Neutrophil (primary cell): ENCODE results near the gene ZNF432.
"Not testable (repeated sequence)": the region's sequence is repeated elsewhere in the genome, so short reads cannot be mapped to it uniquely, and the experiment has no call there.

Experiments used
- H3K27ac ChIP-seq: fragments of 200-600 bp; sonication (generic); 2 replicates; pipeline ENCODE4 v1.5.1; 2016; ENCODE audit warnings: mild to moderate bottlenecking, moderate library complexity
- H3K27me3 ChIP-seq: fragments of 200-600 bp; sonication (generic); 2 replicates; pipeline ENCODE4 v1.6.0; 2016; ENCODE audit warnings: mild to moderate bottlenecking
- H3K36me3 ChIP-seq: fragments of 200-600 bp; sonication (generic); 2 replicates; pipeline ENCODE4 v1.5.1; 2017
- H3K4me1 ChIP-seq, 2 experiments: fragments of 200-600 bp in 1 of 2; sonication (generic) in 1 of 2; 1 replicate in 1 of 2; 2 replicates in 1 of 2; pipeline versions ENCODE4 v1.5.1 to v1.6.1; 2013 to 2016; ENCODE audit warnings: low read depth in 1 of 2, low read length in 1 of 2, mild to moderate bottlenecking in 1 of 2, moderate library complexity in 1 of 2; ENCODE audit not compliant: control insufficient read depth in 1 of 2, insufficient read depth in 1 of 2
- H3K4me3 ChIP-seq, 2 experiments: fragments of 200-600 bp in 1 of 2; sonication (generic) in 1 of 2; 1 replicate in 1 of 2; 2 replicates in 1 of 2; pipeline ENCODE4 v1.5.1; 2013 to 2016; ENCODE audit warnings: low read depth in 1 of 2, low read length in 1 of 2, mild to moderate bottlenecking in 1 of 2, moderate library complexity in 1 of 2
- H3K9me3 ChIP-seq: fragments of 200-600 bp; sonication (generic); 2 replicates; pipeline ENCODE4 v1.5.1; 2016
- TF ChIP-seq, protein P1 (sequence below): fragments of 200-600 bp; sonication (generic); IDR thresholded peaks from 2 replicates; pipeline ENCODE4 v1.5.1; 2016; ENCODE audit warnings: antibody characterized with exemption

The ZNF432 gene

GRCh38 chr19:52034051-52034728, 14.4 kb downstream of the ZNF432 start:
- TF ChIP-seq, protein P1, sequence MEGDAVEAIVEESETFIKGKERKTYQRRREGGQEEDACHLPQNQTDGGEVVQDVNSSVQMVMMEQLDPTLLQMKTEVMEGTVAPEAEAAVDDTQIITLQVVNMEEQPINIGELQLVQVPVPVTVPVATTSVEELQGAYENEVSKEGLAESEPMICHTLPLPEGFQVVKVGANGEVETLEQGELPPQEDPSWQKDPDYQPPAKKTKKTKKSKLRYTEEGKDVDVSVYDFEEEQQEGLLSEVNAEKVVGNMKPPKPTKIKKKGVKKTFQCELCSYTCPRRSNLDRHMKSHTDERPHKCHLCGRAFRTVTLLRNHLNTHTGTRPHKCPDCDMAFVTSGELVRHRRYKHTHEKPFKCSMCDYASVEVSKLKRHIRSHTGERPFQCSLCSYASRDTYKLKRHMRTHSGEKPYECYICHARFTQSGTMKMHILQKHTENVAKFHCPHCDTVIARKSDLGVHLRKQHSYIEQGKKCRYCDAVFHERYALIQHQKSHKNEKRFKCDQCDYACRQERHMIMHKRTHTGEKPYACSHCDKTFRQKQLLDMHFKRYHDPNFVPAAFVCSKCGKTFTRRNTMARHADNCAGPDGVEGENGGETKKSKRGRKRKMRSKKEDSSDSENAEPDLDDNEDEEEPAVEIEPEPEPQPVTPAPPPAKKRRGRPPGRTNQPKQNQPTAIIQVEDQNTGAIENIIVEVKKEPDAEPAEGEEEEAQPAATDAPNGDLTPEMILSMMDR, result no peak
- no peak overlapping the region for H3K27ac ChIP-seq
- peaks cover 29% of the 10 kb centered on the region for H3K36me3 ChIP-seq
- no peaks in the 10 kb centered on the region for H3K27me3 ChIP-seq
- H3K4me1 ChIP-seq, result peaks cover 0 to 2% of the 10 kb centered on the region in 2 experiments
- H3K4me3 ChIP-seq, result no peak overlapping the region
- H3K9me3 ChIP-seq, result peaks cover 58% of the 10 kb centered on the region

GRCh38 chr19:52028780-52029123, 19.9 kb downstream of the ZNF432 start:
- no peaks in the 10 kb centered on the region for H3K27me3 ChIP-seq
- TF ChIP-seq, protein P1, result no peak
- peak overlapping the region; percentile 87 for H3K27ac ChIP-seq
- peaks cover 4% of the 10 kb centered on the region for H3K36me3 ChIP-seq
- peak overlapping the region; percentile 67 to 86 for H3K4me3 ChIP-seq
- peaks cover 17% of the 10 kb centered on the region for H3K9me3 ChIP-seq
- H3K4me1 ChIP-seq, result peaks cover 16 to 17% of the 10 kb centered on the region in 2 experiments

- Histone ChIP-seq H3K9me3 (peaks cover 13% of the 10 kb centered on the region), H3K4me1 (peaks cover 16 to 17% of the 10 kb centered on the region in 2 experiments), H3K36me3 (peaks cover 6% of the 10 kb centered on the region)
Measured at GRCh38 chr19:52028027-52028779, 20.4 kb downstream of the ZNF432 start, which contains the start of gene ZNF614. TSS of gene ZNF614 (minus strand) at chr19:52028379. CDS start at chr19:52025745, 2,634 bp downstream.

DNA sequence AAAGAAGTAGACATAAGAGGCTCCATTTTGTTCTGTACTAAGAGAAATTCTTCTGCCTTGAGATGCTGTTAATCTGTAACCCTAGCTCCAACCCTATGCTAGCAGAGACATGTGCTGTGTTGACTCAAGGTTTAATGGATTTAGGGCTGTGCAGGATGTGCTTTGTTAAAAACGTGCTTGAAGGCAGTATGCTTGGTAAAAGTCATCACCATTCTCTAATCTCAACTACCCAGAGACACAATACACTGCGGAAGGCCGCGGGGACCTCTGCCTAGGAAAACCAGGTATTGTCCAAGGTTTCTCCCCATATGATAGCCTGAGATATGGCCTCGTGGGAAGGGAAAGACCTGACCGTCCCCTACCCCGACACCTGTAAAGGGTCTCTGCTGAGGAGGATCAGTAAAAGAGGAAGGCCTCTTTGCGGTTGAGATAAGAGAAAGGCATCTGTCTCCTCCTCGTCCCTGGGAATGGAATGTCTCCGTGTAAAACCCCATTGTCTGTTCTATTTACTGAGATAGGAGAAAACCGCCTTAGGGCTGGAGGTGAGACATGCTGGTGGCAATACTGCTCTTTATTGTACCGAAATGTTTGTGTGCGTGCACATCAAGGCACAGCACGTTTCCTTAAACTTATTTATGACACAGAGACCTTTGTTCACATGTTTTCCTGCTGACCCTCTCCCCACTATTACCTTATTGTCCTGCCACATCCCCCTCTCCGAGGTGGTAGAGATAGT, 22.2 kb downstream of the ZNF432 start:
- not testable (repeated sequence) for H3K27ac ChIP-seq, H3K27me3 ChIP-seq, H3K4me3 ChIP-seq, H3K9me3 ChIP-seq, H3K36me3 ChIP-seq
- H3K4me1 ChIP-seq, result peaks cover 16 to 17% of the 10 kb centered on the region in 2 experiments

More at GRCh38 chr19:52028027-52028779, 20.4 kb downstream of the ZNF432 start, which contains the start of gene ZNF614:
- Histone ChIP-seq H3K27me3 (no peaks in the 10 kb centered on the region), H3K27ac (peak within 1 kb of the TSS; percentile 87), H3K4me3 (peak within 1 kb of the TSS; percentile 67 to 86)
- TF ChIP-seq, protein P1, result no peak

DNA sequence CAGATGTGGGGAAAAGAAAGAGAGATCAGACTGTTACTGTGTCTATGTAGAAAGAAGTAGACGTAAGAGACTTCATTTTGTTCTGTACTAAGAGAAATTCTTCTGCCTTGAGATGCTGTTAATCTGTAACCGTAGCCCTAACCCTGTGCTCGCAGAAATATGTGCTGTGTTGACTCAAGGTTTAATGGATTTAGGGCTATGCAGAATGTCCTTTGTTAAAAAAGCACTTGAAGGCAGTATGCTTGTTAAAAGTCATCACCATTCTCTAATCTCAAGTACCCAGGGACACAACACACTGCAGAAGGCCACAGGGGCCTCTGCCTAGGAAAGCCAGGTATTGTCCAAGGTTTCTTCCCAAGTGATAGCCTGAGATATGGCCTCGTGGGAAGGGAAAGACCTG, 24.2 kb downstream of the ZNF432 start:
- not testable (repeated sequence) for H3K36me3 ChIP-seq, H3K27ac ChIP-seq, H3K4me3 ChIP-seq, H3K27me3 ChIP-seq
- Histone ChIP-seq H3K9me3 (peaks cover 14% of the 10 kb centered on the region), H3K4me1 (peaks cover 15 to 16% of the 10 kb centered on the region in 2 experiments)

GRCh38 chr19:52022193-52022592, 26.4 kb downstream of the ZNF432 start:
- Histone ChIP-seq H3K36me3 (peaks cover 15% of the 10 kb centered on the region), H3K4me1 (peaks cover 0 to 1% of the 10 kb centered on the region in 2 experiments), H3K4me3 (no peak overlapping the region), H3K9me3 (peaks cover 22% of the 10 kb centered on the region), H3K27ac (no peak overlapping the region), H3K27me3 (no peaks in the 10 kb centered on the region)
- TF ChIP-seq, protein P1, result no peak
